Central memory CD8-positive, alpha-beta T cell (primary cell): Measurements from ENCODE around the gene KCNG4.

Source experiments
- ATAC-seq: fragments of 150-1000 bp; cut with Tn5 transposase; replicated peaks from 2 replicates; pipeline ENCODE4 v1.10.0; 2022; ENCODE audit warnings: mild to moderate bottlenecking, moderate FRiP score, moderate number of reproducible peaks; ENCODE audit not compliant: poor library complexity, severe bottlenecking; ENCODE audit errors: extremely low read depth
- DNase-seq, 2 donors: peaks; one replicate each; pipeline ENCODE4 v3.0.0; 2021; ENCODE audit warnings: low spot score in 2 of 2
- H3K27ac Mint-ChIP-seq: one replicate; pipeline ENCODE4 v1.8.0; 2022; ENCODE audit warnings: low read depth, mild to moderate bottlenecking, moderate library complexity, mixed read lengths
- H3K27me3 Mint-ChIP-seq: one replicate; pipeline ENCODE4 v1.8.0; 2022; ENCODE audit warnings: mixed read lengths
- H3K36me3 Mint-ChIP-seq: one replicate; pipeline ENCODE4 v1.8.0; 2022; ENCODE audit warnings: mild to moderate bottlenecking, moderate library complexity, mixed read lengths; ENCODE audit not compliant: insufficient read depth
- H3K4me1 Mint-ChIP-seq: one replicate; pipeline ENCODE4 v1.8.0; 2022; ENCODE audit warnings: mixed read lengths
- H3K4me3 Mint-ChIP-seq: one replicate; pipeline ENCODE4 v1.8.0; 2022; ENCODE audit warnings: mild to moderate bottlenecking, moderate library complexity, mixed read lengths
- H3K9me3 Mint-ChIP-seq: one replicate; pipeline ENCODE4 v1.8.0; 2022; ENCODE audit warnings: mixed read lengths

The KCNG4 gene

GRCh38 chr16:84241778-84242177, 2.0 kb upstream of the KCNG4 start:
- no peaks in the 10 kb centered on the region for H3K36me3 Mint-ChIP-seq
- ATAC-seq (no peak), DNase-seq (no peak)
- H3K9me3 Mint-ChIP-seq, result no peaks in the 10 kb centered on the region
- H3K27ac Mint-ChIP-seq, result no peak overlapping the region
- H3K27me3 Mint-ChIP-seq, result peaks cover 62% of the 10 kb centered on the region
- H3K4me3 Mint-ChIP-seq, result no peak overlapping the region
- no peaks in the 10 kb centered on the region for H3K4me1 Mint-ChIP-seq

GRCh38 chr16:84240455-84240854, 643 bp upstream of the KCNG4 start:
- Mint-ChIP-seq H3K27ac (no peak overlapping the region), H3K4me1 (no peaks in the 10 kb centered on the region), H3K4me3 (no peak overlapping the region), H3K36me3 (no peaks in the 10 kb centered on the region), H3K9me3 (no peaks in the 10 kb centered on the region), H3K27me3 (peaks cover 57% of the 10 kb centered on the region)
- ATAC-seq (no peak), DNase-seq (no peak)

GRCh38 chr16:84239141-84239769, 557 bp downstream of the KCNG4 start:
- no peak overlapping the region for H3K27ac Mint-ChIP-seq
- no peak for ATAC-seq
- DNase-seq, result no peak
- H3K36me3 Mint-ChIP-seq, result no peaks in the 10 kb centered on the region
- H3K4me3 Mint-ChIP-seq, result no peak overlapping the region
- H3K9me3 Mint-ChIP-seq, result no peaks in the 10 kb centered on the region
- H3K4me1 Mint-ChIP-seq, result no peaks in the 10 kb centered on the region
- H3K27me3 Mint-ChIP-seq, result peaks cover 62% of the 10 kb centered on the region

GRCh38 chr16:84237994-84238750, 1.6 kb downstream of the KCNG4 start:
- Mint-ChIP-seq H3K9me3 (no peaks in the 10 kb centered on the region), H3K27me3 (peaks cover 64% of the 10 kb centered on the region), H3K36me3 (no peaks in the 10 kb centered on the region), H3K27ac (no peak overlapping the region), H3K4me1 (no peaks in the 10 kb centered on the region), H3K4me3 (no peak overlapping the region)
- ATAC-seq (no peak), DNase-seq (no peak)

- H3K9me3 Mint-ChIP-seq, result no peaks in the 10 kb centered on the region
- peaks cover 58% of the 10 kb centered on the region for H3K27me3 Mint-ChIP-seq
- DNase-seq, result no peak
Observed at GRCh38 chr16:84236671-84237070, 3.1 kb downstream of the KCNG4 start.

GRCh38 chr16:84234321-84235241, 5.2 kb downstream of the KCNG4 start:
- no peak for ATAC-seq
- H3K27ac Mint-ChIP-seq, result no peak overlapping the region
- H3K4me3 Mint-ChIP-seq, result no peak overlapping the region
- peaks cover 51% of the 10 kb centered on the region for H3K27me3 Mint-ChIP-seq
- H3K36me3 Mint-ChIP-seq, result no peaks in the 10 kb centered on the region
- H3K4me1 Mint-ChIP-seq, result no peaks in the 10 kb centered on the region
- DNase-seq, result no peak
- no peaks in the 10 kb centered on the region for H3K9me3 Mint-ChIP-seq

More at GRCh38 chr16:84236671-84237070, 3.1 kb downstream of the KCNG4 start:
- Mint-ChIP-seq H3K4me3 (no peak overlapping the region), H3K4me1 (no peaks in the 10 kb centered on the region), H3K27ac (no peak overlapping the region), H3K36me3 (no peaks in the 10 kb centered on the region)
- ATAC-seq, result no peak

GRCh38 chr16:84233748-84234147, 6.1 kb downstream of the KCNG4 start:
- no peak for ATAC-seq

GRCh38 chr16:84232969-84233368, 6.8 kb downstream of the KCNG4 start:
- no peaks in the 10 kb centered on the region for H3K36me3 Mint-ChIP-seq
- ATAC-seq (no peak), DNase-seq (no peak)
- H3K27me3 Mint-ChIP-seq, result peaks cover 48% of the 10 kb centered on the region
- no peak overlapping the region for H3K27ac Mint-ChIP-seq
- H3K9me3 Mint-ChIP-seq, result no peaks in the 10 kb centered on the region
- H3K4me3 Mint-ChIP-seq, result no peak overlapping the region
- no peaks in the 10 kb centered on the region for H3K4me1 Mint-ChIP-seq

More at GRCh38 chr16:84233748-84234147, 6.1 kb downstream of the KCNG4 start:
- H3K27me3 Mint-ChIP-seq, result peaks cover 49% of the 10 kb centered on the region
- no peak overlapping the region for H3K4me3 Mint-ChIP-seq
- no peaks in the 10 kb centered on the region for H3K4me1 Mint-ChIP-seq
- H3K9me3 Mint-ChIP-seq, result no peaks in the 10 kb centered on the region
- H3K36me3 Mint-ChIP-seq, result no peaks in the 10 kb centered on the region
- DNase-seq, result no peak
- H3K27ac Mint-ChIP-seq, result peak overlapping the region; percentile 14

- H3K27me3 Mint-ChIP-seq, result peaks cover 57% of the 10 kb centered on the region
- H3K4me1 Mint-ChIP-seq, result no peaks in the 10 kb centered on the region
- H3K36me3 Mint-ChIP-seq, result no peaks in the 10 kb centered on the region
- ATAC-seq (no peak), DNase-seq (no peak)
- H3K4me3 Mint-ChIP-seq, result no peak overlapping the region
- H3K27ac Mint-ChIP-seq, result no peak overlapping the region
- H3K9me3 Mint-ChIP-seq, result no peaks in the 10 kb centered on the region
Observed at GRCh38 chr16:84232060-84232459, 7.8 kb downstream of the KCNG4 start.

- ATAC-seq (no peak), DNase-seq (no peak)
- Mint-ChIP-seq H3K4me3 (no peak overlapping the region), H3K9me3 (no peaks in the 10 kb centered on the region), H3K27ac (no peak overlapping the region), H3K4me1 (no peaks in the 10 kb centered on the region), H3K27me3 (peaks cover 67% of the 10 kb centered on the region), H3K36me3 (no peaks in the 10 kb centered on the region)
Observed at GRCh38 chr16:84229471-84229870, 10.3 kb downstream of the KCNG4 start.

- DNase-seq, result no peak
- Mint-ChIP-seq H3K4me3 (no peak overlapping the region), H3K27ac (no peak overlapping the region)
Observed at GRCh38 chr16:84228256-84228838, 11.5 kb downstream of the KCNG4 start.

GRCh38 chr16:84227548-84227947, 12.3 kb downstream of the KCNG4 start:
- H3K27ac Mint-ChIP-seq, result no peak overlapping the region
- H3K27me3 Mint-ChIP-seq, result peaks cover 68% of the 10 kb centered on the region
- H3K36me3 Mint-ChIP-seq, result no peaks in the 10 kb centered on the region

More at GRCh38 chr16:84228256-84228838, 11.5 kb downstream of the KCNG4 start:
- H3K27me3 Mint-ChIP-seq, result peaks cover 63% of the 10 kb centered on the region
- no peak for ATAC-seq
- H3K4me1 Mint-ChIP-seq, result no peaks in the 10 kb centered on the region
- H3K36me3 Mint-ChIP-seq, result no peaks in the 10 kb centered on the region
- no peaks in the 10 kb centered on the region for H3K9me3 Mint-ChIP-seq

More at GRCh38 chr16:84227548-84227947, 12.3 kb downstream of the KCNG4 start:
- Mint-ChIP-seq H3K9me3 (no peaks in the 10 kb centered on the region), H3K4me3 (no peak overlapping the region), H3K4me1 (no peaks in the 10 kb centered on the region)
- ATAC-seq, result no peak
- no peak for DNase-seq
